ENCODE results near the gene KRT74. TPM values are rescaled to one million over a fixed set of nuclear protein-coding genes. Genes with fewer than 3 reads are reported as not detected.

The KRT74 gene
- total RNA-seq, 1 donor from 2014 or later = not detected

DNA sequence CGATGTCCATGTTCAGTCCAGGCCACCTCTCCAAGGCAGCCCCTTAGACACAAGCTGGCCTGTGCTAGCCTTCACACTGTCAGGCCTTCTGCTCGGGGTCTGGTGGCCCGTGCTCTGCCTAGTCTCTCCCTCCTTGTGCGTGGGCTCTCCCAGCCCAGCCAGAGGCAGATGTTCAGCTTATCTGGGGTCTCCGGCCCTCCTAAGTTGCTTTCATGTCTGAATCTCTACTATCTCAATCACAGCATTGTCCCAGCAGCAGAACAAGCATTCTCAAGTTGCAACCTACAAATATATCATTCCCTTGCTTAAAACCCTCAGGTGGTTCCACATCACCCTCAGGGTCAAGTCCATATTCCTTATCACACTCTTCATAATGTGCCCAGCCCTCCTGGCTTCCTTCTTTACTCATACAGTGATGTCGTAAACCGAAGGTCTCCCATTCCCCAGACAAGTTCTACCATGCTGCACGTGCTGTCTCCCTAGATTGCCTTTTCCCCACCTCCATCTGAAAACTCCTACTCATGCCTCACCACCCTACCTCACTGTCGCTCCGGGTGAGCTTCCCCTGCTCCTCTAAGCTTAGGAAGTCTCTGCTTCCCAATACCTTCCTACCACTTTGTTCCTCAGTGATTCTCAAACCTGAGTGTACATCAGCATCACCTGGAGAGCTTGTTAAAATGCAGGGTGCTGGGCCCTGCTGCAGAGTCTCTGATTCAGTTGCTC lies 43.2 kb upstream of the KRT74 start:
- ATAC-seq (ENCODE audit: low read depth) = no peak
- intact Hi-C loops (cut with micrococcal nuclease) = no loop called here
- H3K9me3 Mint-ChIP-seq = no peaks in the 10 kb centered on the region

DNA sequence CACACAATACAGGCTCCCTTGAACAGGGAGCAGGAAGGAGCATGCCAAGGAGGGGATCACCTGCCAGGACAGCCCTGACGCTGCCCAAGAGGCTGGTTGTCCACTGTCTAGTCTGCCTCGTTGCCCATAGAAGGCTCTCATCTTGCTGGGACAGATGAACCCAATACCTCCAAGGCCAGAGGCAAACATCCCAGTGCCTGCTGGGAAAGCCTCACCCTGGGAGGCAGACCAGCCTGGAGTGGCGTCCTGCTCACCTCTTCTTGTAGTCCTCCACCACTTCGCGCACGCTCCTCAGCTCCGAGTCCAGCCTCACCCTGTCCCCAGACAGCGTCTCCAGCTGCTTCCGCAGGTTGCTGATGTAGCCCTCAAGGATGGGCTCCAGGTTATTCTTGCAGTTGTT lies 42.3 kb upstream of the KRT74 start:
- H3K36me3 Mint-ChIP-seq (ENCODE audit: low read depth) = no peaks in the 10 kb centered on the region
- ChIA-PET POLR2A (no interaction called here), CTCF (no interaction called here)
- intact Hi-C loops (cut with micrococcal nuclease) = no loop called here
- no peak overlapping the region for H3K27ac Mint-ChIP-seq
- H3K9me3 Mint-ChIP-seq = no peaks in the 10 kb centered on the region
- no peak overlapping the region for H3K4me3 Mint-ChIP-seq
- no peaks in the 10 kb centered on the region for H3K4me1 Mint-ChIP-seq
- no peak for TF ChIP-seq CTCF (IDR thresholded peaks at IDR 0.05)
- DNase-seq (no peak), ATAC-seq (ENCODE audit: low read depth) (no peak)
- H3K27me3 Mint-ChIP-seq = peaks cover 17% of the 10 kb centered on the region

More for the DNA sequence above, 43.2 kb upstream of the KRT74 start:
- TF ChIP-seq CTCF (IDR thresholded peaks at IDR 0.05) = no peak
- POLR2A ChIA-PET = no interaction called here
- no peaks in the 10 kb centered on the region for H3K4me1 Mint-ChIP-seq
- no peaks in the 10 kb centered on the region for H3K36me3 Mint-ChIP-seq (ENCODE audit: low read depth)
- peaks cover 13% of the 10 kb centered on the region for H3K27me3 Mint-ChIP-seq
- H3K4me3 Mint-ChIP-seq = no peak overlapping the region
- H3K27ac Mint-ChIP-seq = no peak overlapping the region
- DNase-seq = no peak
- CTCF ChIA-PET = no interaction called here

- intact Hi-C loops (cut with micrococcal nuclease) = no loop called here
- DNase-seq (no peak), ATAC-seq (ENCODE audit: low read depth) (no peak)
- Mint-ChIP-seq H3K4me3 (no peak overlapping the region), H3K27ac (no peak overlapping the region), H3K27me3 (peaks cover 13% of the 10 kb centered on the region), H3K36me3 (ENCODE audit: low read depth) (no peaks in the 10 kb centered on the region), H3K4me1 (no peaks in the 10 kb centered on the region), H3K9me3 (no peaks in the 10 kb centered on the region)
- TF ChIP-seq CTCF (IDR thresholded peaks at IDR 0.05) = no peak
- CTCF ChIA-PET = no interaction called here
- POLR2A ChIA-PET = no interaction called here
These were observed 41.7 kb upstream of the KRT74 start for GRCh38 chr12:52615208-52615868.

DNA sequence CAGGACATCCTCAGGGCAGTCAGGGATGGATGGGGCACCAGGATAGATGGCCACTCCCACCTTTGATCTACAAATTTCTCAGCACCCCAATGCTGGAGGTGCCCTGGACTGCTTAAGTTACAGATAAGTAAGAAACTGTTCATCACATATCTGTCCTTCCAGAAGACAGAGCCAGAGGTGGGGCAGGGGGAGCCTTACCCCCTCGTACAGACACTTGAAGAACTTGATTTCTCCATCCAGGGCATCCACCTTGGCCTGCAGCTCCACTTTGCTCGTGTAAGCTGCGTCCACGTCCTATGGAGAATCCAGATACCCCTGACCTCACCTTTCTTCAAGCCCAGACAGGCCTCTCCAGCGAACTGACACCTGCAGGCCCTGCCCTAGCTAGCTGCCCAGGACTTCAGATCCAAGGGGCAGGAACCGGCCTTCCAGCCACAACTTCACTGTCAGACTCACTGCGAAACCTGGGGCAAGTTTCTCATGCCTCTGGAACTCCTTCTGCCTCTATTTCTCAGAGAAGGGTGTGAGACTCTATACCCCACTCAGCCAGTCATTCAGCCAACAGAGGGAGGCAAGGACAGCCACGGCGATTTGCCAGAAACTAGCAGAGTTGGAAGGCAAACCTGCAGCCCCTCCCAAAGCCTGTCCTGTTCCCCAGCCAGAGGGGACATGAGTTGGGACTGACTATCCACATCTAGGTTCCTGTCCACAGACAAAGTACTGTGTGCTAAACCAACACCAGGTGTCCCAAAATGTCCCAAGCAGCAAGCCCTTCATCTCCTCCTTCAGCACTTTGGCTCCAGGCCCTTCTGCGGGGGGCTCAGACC lies 41.0 kb upstream of the KRT74 start:
- no peaks in the 10 kb centered on the region for H3K36me3 Mint-ChIP-seq (ENCODE audit: low read depth)
- DNase-seq (no peak), ATAC-seq (ENCODE audit: low read depth) (no peak)
- no peaks in the 10 kb centered on the region for H3K9me3 Mint-ChIP-seq
- H3K4me3 Mint-ChIP-seq = no peak overlapping the region
- no peak for TF ChIP-seq CTCF (IDR thresholded peaks at IDR 0.05)
- H3K27me3 Mint-ChIP-seq = peaks cover 13% of the 10 kb centered on the region
- CTCF ChIA-PET = no interaction called here
- intact Hi-C loops (cut with micrococcal nuclease) = no loop called here
- H3K27ac Mint-ChIP-seq = no peak overlapping the region
- POLR2A ChIA-PET = no interaction called here
- no peaks in the 10 kb centered on the region for H3K4me1 Mint-ChIP-seq

GRCh38 chr12:52613384-52614030 lies 39.9 kb upstream of the KRT74 start:
- no peak for TF ChIP-seq CTCF (IDR thresholded peaks at IDR 0.05)
- CTCF ChIA-PET = no interaction called here
- no peak overlapping the region for H3K4me3 Mint-ChIP-seq
- no peaks in the 10 kb centered on the region for H3K36me3 Mint-ChIP-seq (ENCODE audit: low read depth)
- no peak overlapping the region for H3K27ac Mint-ChIP-seq
- H3K9me3 Mint-ChIP-seq = no peaks in the 10 kb centered on the region
- ATAC-seq (ENCODE audit: low read depth) (no peak), DNase-seq (no peak)
- peaks cover 17% of the 10 kb centered on the region for H3K27me3 Mint-ChIP-seq
- POLR2A ChIA-PET = no interaction called here
- no peaks in the 10 kb centered on the region for H3K4me1 Mint-ChIP-seq
- intact Hi-C loops (cut with micrococcal nuclease) = no loop called here
